Eye (tissue), 1 donor: ENCODE measurements around the gene PRKCB.
"Not testable (repeated sequence)": the region's sequence is repeated elsewhere in the genome, so short reads cannot be mapped to it uniquely, and the experiment has no call there.

Experiments used
- DNase-seq: peaks from one replicate; pipeline ENCODE4 v3.0.0-alpha.2; 2015

PRKCB gene

GRCh38 chr16:24138575-24138974 lies 302.8 kb downstream of the PRKCB start:
- DNase-seq: no peak

- no peak for DNase-seq
These were observed 303.5 kb downstream of the PRKCB start for GRCh38 chr16:24139282-24139681.

- DNase-seq: no peak
These were observed 304.9 kb downstream of the PRKCB start for GRCh38 chr16:24140730-24141129.

- no peak for DNase-seq
These were observed 305.7 kb downstream of the PRKCB start for GRCh38 chr16:24141466-24141865.

- no peak for DNase-seq
These were observed 306.1 kb downstream of the PRKCB start for GRCh38 chr16:24141917-24142316.

GRCh38 chr16:24145927-24146326 lies 310.1 kb downstream of the PRKCB start:
- DNase-seq: no peak

- no peak for DNase-seq
These were observed 310.7 kb downstream of the PRKCB start for GRCh38 chr16:24146518-24146917.

GRCh38 chr16:24149102-24149501 lies 313.3 kb downstream of the PRKCB start:
- no peak for DNase-seq

- no peak for DNase-seq
These were observed 314.5 kb downstream of the PRKCB start for GRCh38 chr16:24150282-24150681.

- DNase-seq: no peak
These were observed 315.7 kb downstream of the PRKCB start for GRCh38 chr16:24151482-24151939.

- DNase-seq: not testable (repeated sequence)
These were observed 316.3 kb downstream of the PRKCB start for GRCh38 chr16:24152048-24152447.

GRCh38 chr16:24152826-24153225 lies 317.0 kb downstream of the PRKCB start:
- DNase-seq: no peak

GRCh38 chr16:24156777-24157176 lies 321.0 kb downstream of the PRKCB start:
- no peak for DNase-seq

GRCh38 chr16:24163935-24164334 lies 328.2 kb downstream of the PRKCB start:
- DNase-seq: peak; percentile 80

- peak; percentile 86 for DNase-seq
These were observed 328.6 kb downstream of the PRKCB start for GRCh38 chr16:24164416-24164815.

- no peak for DNase-seq
These were observed 329.5 kb downstream of the PRKCB start for GRCh38 chr16:24165273-24165672.

GRCh38 chr16:24166661-24167528 lies 331.1 kb downstream of the PRKCB start:
- DNase-seq: no peak

GRCh38 chr16:24168856-24169255 lies 333.1 kb downstream of the PRKCB start:
- no peak for DNase-seq

- DNase-seq: no peak
These were observed 334.6 kb downstream of the PRKCB start for GRCh38 chr16:24170407-24170806.

- DNase-seq: no peak
These were observed 338.7 kb downstream of the PRKCB start for GRCh38 chr16:24174504-24174903.

- no peak for DNase-seq
These were observed 339.2 kb downstream of the PRKCB start for GRCh38 chr16:24174957-24175356.

GRCh38 chr16:24178496-24178895 lies 342.7 kb downstream of the PRKCB start:
- DNase-seq: peak; percentile 63

GRCh38 chr16:24180451-24180850 lies 344.7 kb downstream of the PRKCB start:
- no peak for DNase-seq

GRCh38 chr16:24188021-24188542 lies 352.3 kb downstream of the PRKCB start:
- DNase-seq: peak; percentile 80
